ENCODE results near the gene GALNT18.

GALNT18 gene

GRCh38 chr11:11396301-11397035 lies 225.3 kb downstream of the GALNT18 start:
- no peak overlapping the region for H2AFZ ChIP-seq (ENCODE audit: low read length)
- no peak overlapping the region for H3K4me3 ChIP-seq (ENCODE audit: low read length)
- no peak overlapping the region for H3K9ac ChIP-seq (ENCODE audit: low read length)
- H3F3A ChIP-seq (ENCODE audit: insufficient read depth, low read length): no peaks in the 10 kb centered on the region
- no peak for DNase-seq
- no peaks in the 10 kb centered on the region for H3K9me3 ChIP-seq (replicated peaks; ENCODE audit: insufficient read depth, low read length)
- no peaks in the 10 kb centered on the region for H3K9me2 ChIP-seq (replicated peaks; ENCODE audit: insufficient read depth, low read length)
- no peaks in the 10 kb centered on the region for H3K79me2 ChIP-seq (ENCODE audit: low read length)
- TF ChIP-seq CTCF (IDR thresholded peaks at IDR 0.05; ENCODE audit: low read length) (no peak), EZH2 (optimal IDR thresholded peaks at IDR 0.05; ENCODE audit: low read depth, low read length) (no peak), EZH2phosphoT487 (IDR thresholded peaks at IDR 0.05; ENCODE audit: low read length) (no peak)
- H4K20me1 ChIP-seq (ENCODE audit: insufficient read depth, low read length): no peaks in the 10 kb centered on the region
- no peak overlapping the region for H3K27ac ChIP-seq (ENCODE audit: low read length)
- H3K27me3 ChIP-seq (replicated peaks; ENCODE audit: insufficient read depth, low read length): no peaks in the 10 kb centered on the region
- no peak overlapping the region for H3K4me2 ChIP-seq (ENCODE audit: low read depth, low read length)
- H3K4me1 ChIP-seq (ENCODE audit: low read length): no peaks in the 10 kb centered on the region
- H3K36me3 ChIP-seq (replicated peaks; ENCODE audit: insufficient read depth, low read length): no peaks in the 10 kb centered on the region

- Histone ChIP-seq H3K9ac (ENCODE audit: low read length) (no peak overlapping the region), H3K4me2 (ENCODE audit: low read depth, low read length) (no peak overlapping the region), H3K79me2 (ENCODE audit: low read length) (no peaks in the 10 kb centered on the region), H3K4me1 (ENCODE audit: low read length) (no peaks in the 10 kb centered on the region), H3K36me3 (replicated peaks; ENCODE audit: insufficient read depth, low read length) (no peaks in the 10 kb centered on the region), H3K27me3 (replicated peaks; ENCODE audit: insufficient read depth, low read length) (no peaks in the 10 kb centered on the region), H3K9me3 (replicated peaks; ENCODE audit: insufficient read depth, low read length) (no peaks in the 10 kb centered on the region), H2AFZ (ENCODE audit: low read length) (no peak overlapping the region), H3K9me2 (replicated peaks; ENCODE audit: insufficient read depth, low read length) (no peaks in the 10 kb centered on the region), H3K4me3 (ENCODE audit: low read length) (no peak overlapping the region), H3F3A (ENCODE audit: insufficient read depth, low read length) (no peaks in the 10 kb centered on the region), H3K27ac (ENCODE audit: low read length) (no peak overlapping the region), H4K20me1 (ENCODE audit: insufficient read depth, low read length) (no peaks in the 10 kb centered on the region)
- TF ChIP-seq EZH2phosphoT487 (IDR thresholded peaks at IDR 0.05; ENCODE audit: low read length) (no peak), EZH2 (optimal IDR thresholded peaks at IDR 0.05; ENCODE audit: low read depth, low read length) (no peak), CTCF (IDR thresholded peaks at IDR 0.05; ENCODE audit: low read length) (no peak)
- no peak for DNase-seq
Observed at GRCh38 chr11:11395126-11395525, 226.7 kb downstream of the GALNT18 start.

- Histone ChIP-seq H3K79me2 (ENCODE audit: low read length) (no peaks in the 10 kb centered on the region), H3K27ac (ENCODE audit: low read length) (no peak overlapping the region), H2AFZ (ENCODE audit: low read length) (no peak overlapping the region), H3K9me2 (replicated peaks; ENCODE audit: insufficient read depth, low read length) (no peaks in the 10 kb centered on the region), H3K4me3 (ENCODE audit: low read length) (no peak overlapping the region), H3K9ac (ENCODE audit: low read length) (no peak overlapping the region), H4K20me1 (ENCODE audit: insufficient read depth, low read length) (no peaks in the 10 kb centered on the region), H3K36me3 (replicated peaks; ENCODE audit: insufficient read depth, low read length) (no peaks in the 10 kb centered on the region), H3F3A (ENCODE audit: insufficient read depth, low read length) (no peaks in the 10 kb centered on the region), H3K4me1 (ENCODE audit: low read length) (no peaks in the 10 kb centered on the region), H3K4me2 (ENCODE audit: low read depth, low read length) (no peak overlapping the region), H3K9me3 (replicated peaks; ENCODE audit: insufficient read depth, low read length) (no peaks in the 10 kb centered on the region), H3K27me3 (replicated peaks; ENCODE audit: insufficient read depth, low read length) (no peaks in the 10 kb centered on the region)
- TF ChIP-seq EZH2phosphoT487 (IDR thresholded peaks at IDR 0.05; ENCODE audit: low read length) (no peak), CTCF (IDR thresholded peaks at IDR 0.05; ENCODE audit: low read length) (no peak), EZH2 (optimal IDR thresholded peaks at IDR 0.05; ENCODE audit: low read depth, low read length) (no peak)
- DNase-seq: no peak
Observed at GRCh38 chr11:11394241-11394640, 227.6 kb downstream of the GALNT18 start.
